Measurements from ENCODE around the gene SSX2B. TPM values are rescaled to one million over a fixed set of nuclear protein-coding genes. Genes with fewer than 3 reads are reported as not detected.
"Not testable (repeated sequence)": the region's sequence is repeated elsewhere in the genome, so short reads cannot be mapped to it uniquely, and the experiment has no call there.

Gene SSX2B, protein sequence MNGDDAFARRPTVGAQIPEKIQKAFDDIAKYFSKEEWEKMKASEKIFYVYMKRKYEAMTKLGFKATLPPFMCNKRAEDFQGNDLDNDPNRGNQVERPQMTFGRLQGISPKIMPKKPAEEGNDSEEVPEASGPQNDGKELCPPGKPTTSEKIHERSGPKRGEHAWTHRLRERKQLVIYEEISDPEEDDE
- total RNA-seq, result not detected

GRCh38 chrX:52750952-52751351 lies at the start of gene SSX2B:
Gene SSX2B, plus strand, starts transcription at chrX:52751252. Its CDS starts 1,429 bp downstream, at chrX:52752681.
- H3K27ac ChIP-seq; intact Hi-C loops (cut with DNase I); H3K27me3 ChIP-seq; H3K9me3 ChIP-seq; H3K4me1 ChIP-seq; DNase-seq; H3K36me3 ChIP-seq; H3K4me3 ChIP-seq: not testable (repeated sequence)
- no CpG with 5 or more reads among the region's 13 CpGs for WGBS, 2 donors

GRCh38 chrX:52707078-52707477 lies 44.0 kb upstream of the SSX2B start, which contains the start of gene SSX2:
Gene SSX2, minus strand, starts transcription at chrX:52707178. Its CDS starts 1,429 bp downstream, at chrX:52705749.
- intact Hi-C loops (cut with DNase I); H3K27me3 ChIP-seq; H3K4me3 ChIP-seq; H3K36me3 ChIP-seq; H3K9me3 ChIP-seq; H3K27ac ChIP-seq; H3K4me1 ChIP-seq; DNase-seq: not testable (repeated sequence)
- no CpG with 5 or more reads among the region's 13 CpGs for WGBS, 2 donors

DNA sequence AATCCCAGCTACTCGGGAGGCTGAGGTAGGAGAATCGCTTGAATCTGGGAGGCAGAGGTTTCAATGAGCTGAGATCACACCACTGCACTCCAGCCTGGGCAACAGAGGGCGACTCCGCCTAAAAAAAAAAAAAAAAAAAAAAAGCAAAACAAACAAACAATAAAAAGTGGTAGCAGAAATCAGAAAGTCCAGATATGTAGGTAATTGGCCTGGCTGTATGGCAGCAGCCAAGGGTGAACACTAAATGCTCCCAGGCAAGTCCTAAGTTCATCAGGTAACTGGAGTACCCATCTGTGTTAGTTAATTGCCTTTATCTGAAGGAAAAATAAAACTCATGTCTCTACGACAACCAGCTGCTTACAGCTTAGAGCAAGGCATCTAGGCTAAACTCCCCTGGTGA lies 14.9 kb downstream of the SSX2B start:
- WGBS, 2 donors, result no CpG with 5 or more reads among the region's 5 CpGs
- intact Hi-C loops (cut with DNase I); H3K36me3 ChIP-seq; H3K4me1 ChIP-seq; H3K4me3 ChIP-seq; H3K27ac ChIP-seq; DNase-seq; H3K9me3 ChIP-seq; H3K27me3 ChIP-seq: not testable (repeated sequence)

GRCh38 chrX:52773504-52773903 lies 22.5 kb downstream of the SSX2B start:
- H3K27ac ChIP-seq; intact Hi-C loops (cut with DNase I); H3K27me3 ChIP-seq; H3K4me3 ChIP-seq; H3K36me3 ChIP-seq; DNase-seq; H3K4me1 ChIP-seq; H3K9me3 ChIP-seq: not testable (repeated sequence)
- whole genome bisulfite sequencing, 2 donors, result 50% methylated on average over 2 of the region's 11 CpGs; no CpG with 5 or more reads in 1 of the 2 donors

DNA sequence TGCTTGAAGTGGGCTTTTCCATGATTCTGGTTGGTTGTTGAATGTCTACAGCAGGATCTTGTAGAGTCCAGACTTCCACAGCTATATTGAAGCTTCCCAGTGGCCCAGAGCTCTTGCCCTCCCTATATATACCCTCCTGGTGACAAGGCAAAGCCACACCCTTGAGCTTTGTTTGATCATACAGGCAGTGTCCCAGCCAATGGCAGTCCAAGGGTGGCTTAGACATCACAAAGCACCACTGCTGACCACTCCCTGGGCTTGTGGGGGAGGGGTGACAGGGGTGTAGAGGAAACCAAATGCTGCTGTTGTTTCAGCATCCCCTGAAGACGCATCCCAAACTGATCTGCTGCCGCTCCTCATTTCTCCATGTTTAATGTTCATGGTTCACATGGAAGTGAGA lies 46.3 kb downstream of the SSX2B start, which contains the start of gene SPANXN5:
Gene SPANXN5, minus strand, starts transcription at position 101 of the 400 bp plus-strand sequence. Its CDS starts 79 bp downstream, at position 22.
- DNase-seq; H3K36me3 ChIP-seq; H3K27ac ChIP-seq; H3K4me3 ChIP-seq; H3K27me3 ChIP-seq; H3K4me1 ChIP-seq; H3K9me3 ChIP-seq; intact Hi-C loops (cut with DNase I): not testable (repeated sequence)
- WGBS, 2 donors, result 77 to 90% methylated on average over 2 of the region's 2 CpGs

- H3K9me3 ChIP-seq; intact Hi-C loops (cut with DNase I); DNase-seq; H3K27ac ChIP-seq; H3K36me3 ChIP-seq; H3K4me1 ChIP-seq; H3K4me3 ChIP-seq; H3K27me3 ChIP-seq: not testable (repeated sequence)
- WGBS, 2 donors, result 43 to 47% methylated on average over 2 of the region's 2 CpGs
Observed at GRCh38 chrX:52804876-52805275, 53.8 kb downstream of the SSX2B start.

Small RNA genes within 50 kb of the gene (small RNA-seq; reads per million reads assigned to genes)
- gene AC244505.3 (0 reads per million in 4 donors), gene AC244505.5 (0 reads per million in 4 donors), gene AC244505.6 (0 reads per million in 4 donors), gene AC244505.7 (0 reads per million in 4 donors)

Other genes starting within 250 kb of the SSX2B start
- not detected for gene XAGE1B, start 234.2 kb upstream of the SSX2B start, total RNA-seq
- not detected for gene SSX7, start 96.4 kb upstream of the SSX2B start, total RNA-seq
- gene SSX2, start 44.1 kb upstream of the SSX2B start, total RNA-seq, result not detected
- gene SPANXN5, start 46.2 kb downstream of the SSX2B start, total RNA-seq, result not detected
- not detected for gene XAGE5, start 60.0 kb downstream of the SSX2B start, total RNA-seq
- gene XAGE3, start 116.8 kb downstream of the SSX2B start, total RNA-seq, result not detected
- gene FAM156B, start 146.1 kb downstream of the SSX2B start, total RNA-seq, result 10 to 100 TPM in 2 of 4 donors, 1 to 10 TPM in 2; 6.2 to 23.8 (median 11.1) TPM
- 10 to 100 TPM in 2 of 4 donors, 1 to 10 TPM in 2; 2.9 to 13.3 (median 9.7) TPM for gene FAM156A, start 207.3 kb downstream of the SSX2B start, total RNA-seq